HepG2 (cell line): Measurements from ENCODE around the gene STUB1. TPM values are rescaled to one million over a fixed set of nuclear protein-coding genes. Genes with fewer than 3 reads are reported as not detected.

ENCODE experiments used
- CBX1 ChIP-seq: IDR thresholded peaks from one replicate; pipeline ENCODE4 v1.6.1; 2016; ENCODE audit warnings: antibody characterized with exemption, low read depth
- CREB1 ChIP-seq, 2 experiments: fragments of 450-650 bp in 1 of 2; IDR thresholded peaks; 2 replicates each; pipeline ENCODE4 v1.6.1; 2016 to 2017; ENCODE audit warnings: control low read depth in 1 of 2, mild to moderate bottlenecking in 1 of 2, missing compliant biosample characterization in 1 of 2, missing genetic modification characterization in 1 of 2
- CSRNP1 ChIP-seq: sonication (generic); formaldehyde crosslinking; IDR thresholded peaks from 2 replicates; pipeline ENCODE4 v1.8.1; 2023; ENCODE audit warnings: mild to moderate bottlenecking, missing genetic modification reagents
- ESRRA ChIP-seq: sonication (generic); formaldehyde crosslinking; IDR thresholded peaks from 2 replicates; pipeline ENCODE4 v1.5.1; 2020; ENCODE audit warnings: mild to moderate bottlenecking, low read depth, missing genetic modification reagents
- ETV6 ChIP-seq: sonication (generic); formaldehyde crosslinking; conservative IDR thresholded peaks from 2 replicates; pipeline ENCODE4 v1.4.0; 2020; ENCODE audit warnings: missing genetic modification reagents
- GTF3A ChIP-seq: sonication (generic); formaldehyde crosslinking; conservative IDR thresholded peaks from 2 replicates; pipeline ENCODE4 v1.4.0; 2020; ENCODE audit warnings: mild to moderate bottlenecking, missing genetic modification reagents
- HOXA5 ChIP-seq: sonication (generic); formaldehyde crosslinking; IDR thresholded peaks from 2 replicates; pipeline ENCODE4 v1.4.0; 2020; ENCODE audit warnings: missing genetic modification reagents
- HOXD1 ChIP-seq: sonication (generic); formaldehyde crosslinking; IDR thresholded peaks from 2 replicates; pipeline ENCODE4 v1.5.0; 2020; ENCODE audit warnings: missing genetic modification reagents
- KDM2A ChIP-seq: sonication (generic); formaldehyde crosslinking; IDR thresholded peaks from 2 replicates; pipeline ENCODE4 v1.4.0; 2020; ENCODE audit warnings: low read depth, missing genetic modification reagents, borderline replicate concordance
- MED13 ChIP-seq: sonication (generic); formaldehyde crosslinking; IDR thresholded peaks from 2 replicates; pipeline ENCODE4 v1.5.0; 2020; ENCODE audit warnings: missing genetic modification reagents
- MLLT10 ChIP-seq: sonication (generic); formaldehyde crosslinking; IDR thresholded peaks from 2 replicates; pipeline ENCODE4 v1.4.0; 2020; ENCODE audit warnings: missing genetic modification reagents
- NCOA5 ChIP-seq: sonication (generic); formaldehyde crosslinking; IDR thresholded peaks from 2 replicates; pipeline ENCODE4 v1.4.0; 2020; ENCODE audit warnings: missing genetic modification reagents
- NCOR1 ChIP-seq: fragments of 200-600 bp; sonication (generic); IDR thresholded peaks from 2 replicates; pipeline ENCODE4 v1.7.0; 2017; ENCODE audit warnings: antibody characterized with exemption, low read length, borderline replicate concordance
- NRL ChIP-seq: sonication (generic); formaldehyde crosslinking; IDR thresholded peaks from 2 replicates; pipeline ENCODE4 v1.5.0; 2020; ENCODE audit warnings: missing genetic modification reagents, mild to moderate bottlenecking, moderate library complexity, borderline replicate concordance
- RCOR2 ChIP-seq: IDR thresholded peaks from 2 replicates; pipeline ENCODE4 v1.6.1; 2016; ENCODE audit warnings: missing biosample characterization, missing genetic modification reagents
- ZBTB20 ChIP-seq: sonication (generic); formaldehyde crosslinking; IDR thresholded peaks from 2 replicates; pipeline ENCODE4 v1.8.1; 2023; ENCODE audit warnings: missing genetic modification reagents, low read depth, mild to moderate bottlenecking, borderline replicate concordance
- ZFP62 ChIP-seq: sonication (generic); formaldehyde crosslinking; IDR thresholded peaks from 2 replicates; pipeline ENCODE4 v1.4.0; 2020; ENCODE audit warnings: missing genetic modification reagents
- ZIK1 ChIP-seq: sonication (generic); formaldehyde crosslinking; IDR thresholded peaks from 2 replicates; pipeline ENCODE4 v1.5.0; 2020; ENCODE audit warnings: mild to moderate bottlenecking, low read depth, missing genetic modification reagents, borderline replicate concordance
- ZNF160 ChIP-seq: sonication (generic); formaldehyde crosslinking; IDR thresholded peaks from 2 replicates; pipeline ENCODE4 v1.8.0; 2022; ENCODE audit warnings: mild to moderate bottlenecking, inconsistent platforms, missing genetic modification reagents
- ZNF282 ChIP-seq: fragments of 450-650 bp; IDR thresholded peaks from 2 replicates; pipeline ENCODE4 v1.6.1; 2018; ENCODE audit not compliant: partially characterized antibody
- ZNF577 ChIP-seq: sonication (generic); formaldehyde crosslinking; IDR thresholded peaks from 2 replicates; pipeline ENCODE4 v1.4.0; 2020; ENCODE audit warnings: mild to moderate bottlenecking, low read depth, missing genetic modification reagents, borderline replicate concordance
- ZNF589 ChIP-seq: sonication (generic); formaldehyde crosslinking; conservative IDR thresholded peaks from 2 replicates; pipeline ENCODE4 v1.8.0; 2022; ENCODE audit warnings: mild to moderate bottlenecking, moderate library complexity, missing genetic modification reagents
- ZNF713 ChIP-seq: sonication (generic); formaldehyde crosslinking; IDR thresholded peaks from 2 replicates; pipeline ENCODE4 v1.4.0; 2020; ENCODE audit warnings: mild to moderate bottlenecking, missing genetic modification reagents
- polyA plus RNA-seq, 8 experiments: library from polyadenylated mRNA; depleted of rRNA in 3 of 8; stranded (reverse) in 7 of 8; unstranded in 1 of 8; fragments of >200 nt; fragmentation: Illumina TruSeq in 4 of 8; extraction: Trizol in 4 of 8; gene quantifications; 2 replicates each; pipeline versions ENCODE4 v1.2.1 to v1.2.3, GENCODE V29; 2011 to 2016; ENCODE audit warnings: low read depth in 4 of 8, missing spikeins in 1 of 8, mixed read lengths in 1 of 8; ENCODE audit not compliant: insufficient read depth in 1 of 8
- total RNA-seq, 5 experiments: library from RNA; depleted of rRNA; stranded (reverse); fragments of >200 nt; fragmentation: Illumina TruSeq; extraction: Trizol; gene quantifications; 2 replicates each; pipeline ENCODE4 v1.2.3, GENCODE V29; 2016; ENCODE audit warnings: low read depth in 1 of 5
- TF ChIP-seq, protein P1 (sequence below): sonication (generic); formaldehyde crosslinking; IDR thresholded peaks from 2 replicates; pipeline ENCODE4 v1.4.0; 2020; ENCODE audit warnings: missing genetic modification reagents
- TF ChIP-seq, protein P2 (sequence below): sonication (generic); formaldehyde crosslinking; IDR thresholded peaks from 2 replicates; pipeline ENCODE4 v1.9.0; 2021; ENCODE audit warnings: missing genetic modification reagents, mild to moderate bottlenecking, borderline replicate concordance

Gene STUB1
- total and polyA plus RNA-seq, 2 of the 13 experiments (the other 11 are each of a cell fraction or from before 2014, with no cell fraction given): 52.9 to 78.2 TPM

DNA sequence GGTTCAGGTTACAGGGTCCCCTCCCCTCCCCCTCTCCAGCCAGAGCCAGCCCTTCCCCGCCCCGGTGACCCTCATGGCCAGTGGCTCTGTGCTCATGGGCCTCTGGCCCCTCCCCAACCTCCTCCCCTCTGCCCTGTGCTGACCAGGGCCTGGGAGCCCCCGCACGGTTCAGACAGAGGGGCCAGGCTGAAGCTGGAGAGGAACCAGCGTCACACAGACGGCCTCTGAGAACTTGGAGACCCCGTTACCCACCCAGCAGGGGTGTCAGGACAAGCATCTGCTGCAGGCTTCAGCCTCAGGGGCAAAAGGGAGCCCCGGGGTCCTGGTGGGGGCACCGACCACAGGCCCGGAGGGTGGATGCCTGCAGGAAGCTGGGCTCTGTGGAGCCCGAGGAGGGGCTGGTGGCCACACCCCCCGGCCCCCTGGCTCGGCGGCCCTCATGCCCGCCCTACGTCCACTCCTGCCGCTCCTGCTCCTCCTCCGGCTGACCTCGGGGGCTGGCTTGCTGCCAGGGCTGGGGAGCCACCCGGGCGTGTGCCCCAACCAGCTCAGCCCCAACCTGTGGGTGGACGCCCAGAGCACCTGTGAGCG, 49.3 kb upstream of the STUB1 start, which contains the start of gene WFIKKN1 (continued):
- no peak for TF ChIP-seq CSRNP1 (CRISPR knock-in tag)
- 0 out of 2 replicates have a peak, but pooled peaks have one; percentile 21 for TF ChIP-seq ZNF713
- no peak for TF ChIP-seq GTF3A
- no peak for TF ChIP-seq ZNF160 (CRISPR knock-in tag)
- TF ChIP-seq NCOA5 (CRISPR knock-in tag): no peak
- no peak for TF ChIP-seq MED13
- no peak for TF ChIP-seq ZNF577 (CRISPR knock-in tag)
- no peak for TF ChIP-seq HOXD1 (CRISPR knock-in tag)
- TF ChIP-seq ZNF282: no peak
- TF ChIP-seq, protein P1, sequence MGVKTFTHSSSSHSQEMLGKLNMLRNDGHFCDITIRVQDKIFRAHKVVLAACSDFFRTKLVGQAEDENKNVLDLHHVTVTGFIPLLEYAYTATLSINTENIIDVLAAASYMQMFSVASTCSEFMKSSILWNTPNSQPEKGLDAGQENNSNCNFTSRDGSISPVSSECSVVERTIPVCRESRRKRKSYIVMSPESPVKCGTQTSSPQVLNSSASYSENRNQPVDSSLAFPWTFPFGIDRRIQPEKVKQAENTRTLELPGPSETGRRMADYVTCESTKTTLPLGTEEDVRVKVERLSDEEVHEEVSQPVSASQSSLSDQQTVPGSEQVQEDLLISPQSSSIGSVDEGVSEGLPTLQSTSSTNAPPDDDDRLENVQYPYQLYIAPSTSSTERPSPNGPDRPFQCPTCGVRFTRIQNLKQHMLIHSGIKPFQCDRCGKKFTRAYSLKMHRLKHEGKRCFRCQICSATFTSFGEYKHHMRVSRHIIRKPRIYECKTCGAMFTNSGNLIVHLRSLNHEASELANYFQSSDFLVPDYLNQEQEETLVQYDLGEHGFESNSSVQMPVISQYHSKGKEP: no peak
- TF ChIP-seq ZIK1: no peak; the same call in 1 of the 2 replicates
- TF ChIP-seq ETV6: no peak
- TF ChIP-seq ZNF589: no peak
- TF ChIP-seq RCOR2 (CRISPR knock-in tag): no peak
- no peak for TF ChIP-seq ZFP62 (CRISPR knock-in tag)
- TF ChIP-seq ESRRA (CRISPR knock-in tag): no peak
- TF ChIP-seq ZBTB20 (CRISPR knock-in tag): no peak
- no peak for TF ChIP-seq HOXA5 (CRISPR knock-in tag)
- no peak for TF ChIP-seq CBX1
- TF ChIP-seq, protein P2, sequence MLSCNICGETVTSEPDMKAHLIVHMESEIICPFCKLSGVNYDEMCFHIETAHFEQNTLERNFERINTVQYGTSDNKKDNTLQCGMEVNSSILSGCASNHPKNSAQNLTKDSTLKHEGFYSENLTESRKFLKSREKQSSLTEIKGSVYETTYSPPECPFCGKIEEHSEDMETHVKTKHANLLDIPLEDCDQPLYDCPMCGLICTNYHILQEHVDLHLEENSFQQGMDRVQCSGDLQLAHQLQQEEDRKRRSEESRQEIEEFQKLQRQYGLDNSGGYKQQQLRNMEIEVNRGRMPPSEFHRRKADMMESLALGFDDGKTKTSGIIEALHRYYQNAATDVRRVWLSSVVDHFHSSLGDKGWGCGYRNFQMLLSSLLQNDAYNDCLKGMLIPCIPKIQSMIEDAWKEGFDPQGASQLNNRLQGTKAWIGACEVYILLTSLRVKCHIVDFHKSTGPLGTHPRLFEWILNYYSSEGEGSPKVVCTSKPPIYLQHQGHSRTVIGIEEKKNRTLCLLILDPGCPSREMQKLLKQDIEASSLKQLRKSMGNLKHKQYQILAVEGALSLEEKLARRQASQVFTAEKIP (CRISPR knock-in tag): no peak
- TF ChIP-seq CREB1 (IDR thresholded peaks at IDR 0.05): no peak
- TF ChIP-seq CREB1 (CRISPR knock-in tag; IDR thresholded peaks at IDR 0.05): no peak
- no peak for TF ChIP-seq NCOR1
- TF ChIP-seq NRL (CRISPR knock-in tag): no peak
- no peak for TF ChIP-seq MLLT10
- TF ChIP-seq KDM2A (CRISPR knock-in tag): peak; percentile 79; the same call in 1 of the 2 replicates
